CMK (cell line): Measurements from ENCODE around the gene TIE1.

Experiments
- DNase-seq: peaks from one replicate; pipeline ENCODE4 v3.0.0-alpha.2; 2010; ENCODE audit warnings: low read depth

Gene TIE1

DNA sequence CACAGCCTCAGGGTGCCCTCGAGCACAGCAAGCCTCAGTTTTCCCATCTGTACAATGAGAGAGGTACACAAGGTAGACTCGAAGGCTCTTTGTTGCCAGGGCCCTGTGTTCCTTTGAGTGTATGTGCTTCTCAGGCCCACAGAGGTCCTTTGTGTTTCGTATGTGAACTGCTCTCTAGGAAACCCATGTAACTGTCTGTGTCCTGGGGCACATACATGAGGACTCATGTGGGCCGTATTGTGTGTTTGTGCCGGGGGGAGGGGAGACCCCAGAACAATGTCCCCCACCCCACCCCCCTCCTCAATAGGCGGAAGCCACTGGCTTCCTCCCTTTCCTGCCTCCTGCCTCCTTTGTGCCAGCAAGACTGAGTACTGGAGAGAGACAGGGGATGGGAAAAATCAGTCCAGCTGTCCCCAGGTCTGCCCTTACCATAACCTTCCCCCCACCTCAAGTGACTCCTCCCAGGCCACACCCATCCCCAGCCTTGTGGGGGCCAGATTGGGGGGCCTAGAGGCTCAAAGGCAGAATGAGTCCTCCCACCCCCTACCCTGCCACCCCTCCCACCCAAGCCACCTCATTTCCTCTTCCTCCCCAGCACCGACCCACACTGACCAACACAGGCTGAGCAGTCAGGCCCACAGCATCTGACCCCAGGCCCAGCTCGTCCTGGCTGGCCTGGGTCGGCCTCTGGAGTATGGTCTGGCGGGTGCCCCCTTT is at the start of gene TIE1:
Gene TIE1, plus strand, starts transcription at position 605 of the 717 bp plus-strand sequence. Its CDS starts 90 bp downstream, at position 695.
- DNase-seq = peak; percentile 75

DNA sequence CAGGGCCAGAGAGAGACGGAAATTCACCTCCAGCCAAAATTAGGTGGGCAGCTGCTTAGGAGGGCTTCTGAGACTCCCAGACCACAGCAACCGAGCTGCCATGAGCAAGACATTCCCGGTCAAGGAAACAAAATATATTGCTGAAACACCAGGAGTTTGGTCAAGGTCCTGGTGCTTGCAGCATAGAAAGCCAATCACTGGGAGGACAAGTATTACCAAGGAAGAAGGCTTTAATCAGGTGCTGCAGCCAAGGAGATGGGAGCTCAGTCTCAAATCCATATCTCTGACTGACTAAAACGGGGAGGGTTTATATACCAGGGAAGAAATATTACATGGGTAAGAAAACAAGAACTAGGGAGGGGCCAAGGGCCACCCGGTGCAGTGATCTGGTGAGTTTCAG is 49.8 kb upstream of the TIE1 start:
- DNase-seq = no peak

DNA sequence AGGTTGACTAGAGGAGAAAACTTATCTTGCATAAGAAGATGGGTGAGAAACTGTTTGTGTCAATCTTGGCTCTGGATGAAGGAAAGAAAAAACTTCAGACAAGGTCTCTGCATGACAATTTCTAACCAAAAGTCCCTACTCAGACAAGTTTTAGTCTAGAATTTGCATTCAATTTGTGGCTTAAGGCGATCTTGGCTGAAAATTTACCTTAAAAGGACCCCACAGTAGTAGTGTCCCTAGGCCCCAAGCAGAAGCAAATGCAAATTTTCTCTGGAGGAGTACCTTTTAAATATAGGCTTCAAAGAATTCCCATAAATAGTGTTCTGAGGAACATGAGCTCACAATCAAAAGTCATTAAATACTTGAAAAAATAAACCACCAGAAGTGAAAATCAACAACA is 48.6 kb upstream of the TIE1 start:
- no peak for DNase-seq

DNA sequence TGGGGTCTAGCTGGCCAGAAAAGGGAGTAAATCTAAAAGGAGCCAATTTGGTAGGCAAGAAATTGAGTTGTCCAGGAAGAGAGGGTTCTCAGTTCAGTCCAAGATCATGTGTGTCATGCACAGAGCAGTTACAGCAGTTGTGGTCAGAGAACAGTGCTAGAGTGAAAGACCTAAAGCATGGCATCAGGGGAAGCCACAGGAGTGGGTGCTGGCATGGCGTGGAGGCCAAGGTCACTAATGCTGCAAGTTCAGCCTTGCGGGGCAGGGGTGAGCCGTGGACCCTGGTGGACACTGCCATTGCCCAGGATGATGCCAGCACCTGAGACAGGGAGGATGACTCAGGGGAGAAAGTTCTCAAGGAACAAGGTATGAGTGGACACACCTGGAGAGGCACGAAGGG is 47.6 kb upstream of the TIE1 start:
- no peak for DNase-seq

DNA sequence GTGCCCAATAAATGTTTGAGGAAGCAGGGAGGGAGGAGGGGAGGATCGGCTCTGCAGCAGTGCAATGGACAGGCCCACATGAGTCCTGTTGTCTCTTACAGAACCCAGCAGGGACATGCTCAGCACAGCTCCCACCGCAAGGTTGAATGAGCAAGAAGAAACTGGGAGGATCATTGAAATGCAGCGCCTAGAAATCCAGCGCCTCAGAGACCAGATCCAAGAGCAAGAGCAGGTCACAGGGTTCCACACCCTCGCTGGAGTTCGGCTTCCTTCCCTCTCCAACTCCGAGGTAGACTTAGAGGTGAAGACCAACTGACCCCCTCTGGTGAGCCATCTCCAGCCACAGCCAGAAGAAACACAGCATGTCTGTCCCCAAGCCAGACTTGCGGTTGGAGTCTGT is 46.9 kb upstream of the TIE1 start:
- no peak for DNase-seq

DNA sequence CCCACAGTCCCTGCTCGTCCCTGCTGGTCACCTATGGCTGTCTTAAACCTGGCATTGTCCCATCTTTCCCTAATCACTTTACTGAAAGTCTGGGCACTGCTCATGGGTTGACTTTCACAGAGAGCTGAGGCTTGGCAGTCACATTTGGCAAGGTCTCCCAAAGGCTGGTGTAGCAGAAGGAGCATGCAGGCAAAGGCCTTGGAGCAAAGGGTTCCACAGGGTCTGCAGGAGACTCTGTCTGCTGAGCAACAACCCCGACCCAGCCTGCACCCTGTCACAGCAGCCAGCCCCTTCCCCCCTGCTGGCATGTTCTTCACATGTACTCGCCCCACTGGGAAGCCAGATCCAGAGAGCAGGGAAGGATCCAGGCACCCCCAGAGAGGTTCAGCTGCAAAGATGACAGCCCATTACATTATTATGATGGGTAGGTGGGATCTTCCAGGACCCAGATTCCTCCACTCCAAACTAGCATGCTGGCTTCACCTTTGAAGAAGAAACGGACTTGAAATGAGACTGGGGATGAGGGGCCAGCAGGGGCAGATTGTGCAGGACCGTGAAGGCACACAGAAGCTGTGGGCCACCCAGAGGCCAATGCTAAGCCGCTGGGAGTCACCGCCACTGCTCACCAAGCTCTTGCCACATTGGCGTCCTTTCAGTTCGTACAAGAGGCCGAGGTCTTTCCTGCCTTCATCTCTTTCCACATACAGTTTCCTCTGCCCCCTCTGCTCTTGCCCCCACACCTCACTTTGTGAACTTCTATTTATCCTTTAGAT is 45.2 kb upstream of the TIE1 start:
- DNase-seq = no peak

DNA sequence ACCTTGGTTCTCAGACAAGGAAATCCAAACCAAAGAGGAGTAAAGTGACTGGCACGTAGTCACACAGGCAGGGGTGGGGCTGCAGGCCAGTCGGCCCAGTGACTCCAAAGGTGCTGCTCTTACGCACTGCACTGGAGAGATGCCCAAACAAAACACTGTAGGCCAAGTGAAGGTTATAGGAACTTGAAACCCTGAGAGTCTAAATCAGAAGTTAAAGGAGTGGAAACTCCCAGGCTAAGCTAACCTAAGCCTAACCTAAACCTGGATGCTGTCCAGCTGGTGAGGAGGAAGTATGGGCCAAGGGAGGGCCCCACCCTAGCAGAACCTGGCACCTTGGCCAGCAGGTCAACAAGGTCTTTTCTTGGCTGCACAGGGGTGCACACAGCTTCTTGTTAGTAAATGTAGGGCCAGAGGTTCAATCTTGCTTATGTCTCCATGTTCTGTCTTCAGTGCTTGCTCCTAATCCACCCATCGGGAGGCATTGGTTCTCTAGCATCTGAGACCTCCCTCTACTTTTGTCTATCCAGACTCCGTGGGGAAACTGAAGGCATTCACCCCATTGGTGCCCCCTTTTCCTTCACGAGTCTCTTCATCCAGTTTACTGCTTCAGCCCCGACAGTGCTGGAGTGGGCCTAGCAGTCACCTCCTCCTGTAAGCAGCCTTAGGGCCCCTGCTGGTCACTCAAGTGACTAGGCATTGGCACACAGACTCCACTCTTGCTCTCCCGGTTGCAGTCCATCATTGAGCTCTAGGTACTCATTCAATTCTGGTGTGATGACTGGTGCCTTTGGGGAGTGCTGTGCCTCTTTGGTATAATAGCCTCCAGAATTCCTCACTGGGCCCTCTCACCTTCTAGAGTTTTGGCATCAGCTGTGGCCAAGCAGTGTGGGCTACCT is 43.9 kb upstream of the TIE1 start:
- DNase-seq = no peak

DNA sequence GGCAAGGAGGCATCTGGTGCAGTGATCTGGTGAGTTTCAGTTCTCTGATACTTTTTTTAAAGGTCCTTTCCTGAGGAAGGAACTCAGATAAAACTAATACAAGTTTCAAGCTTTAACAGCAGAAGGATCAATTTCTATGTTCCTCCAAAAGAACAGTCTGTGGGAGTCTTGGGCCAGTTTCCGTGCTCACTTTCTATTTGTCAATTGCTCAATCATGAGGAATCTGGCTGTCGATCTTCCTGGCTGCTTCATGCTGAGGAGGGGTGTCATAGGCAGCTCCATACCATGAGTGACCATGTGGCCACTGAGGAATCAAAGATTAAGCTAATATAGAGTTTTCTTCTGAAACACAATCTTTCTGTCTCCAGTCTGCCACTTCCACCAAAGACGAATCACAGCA is 42.4 kb upstream of the TIE1 start:
- DNase-seq = no peak

DNA sequence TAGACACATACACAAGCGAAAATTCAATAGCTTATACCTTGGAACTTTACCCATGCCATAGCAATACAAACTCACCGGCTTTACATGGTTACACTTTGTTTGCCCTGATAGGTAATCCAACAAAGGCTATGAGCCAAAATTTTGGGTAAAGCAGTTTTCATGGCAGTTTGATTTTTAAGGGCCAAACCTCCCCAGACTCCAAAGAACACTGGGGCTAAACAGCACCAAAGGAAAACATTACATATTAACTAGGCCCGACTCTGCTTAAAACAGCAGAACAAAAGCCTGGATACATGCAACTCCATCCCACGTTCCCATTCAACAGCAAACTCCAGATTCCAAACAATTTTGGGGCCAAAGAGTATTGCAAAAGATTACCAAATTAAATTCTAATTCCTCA is 35.4 kb upstream of the TIE1 start:
- no peak for DNase-seq

DNA sequence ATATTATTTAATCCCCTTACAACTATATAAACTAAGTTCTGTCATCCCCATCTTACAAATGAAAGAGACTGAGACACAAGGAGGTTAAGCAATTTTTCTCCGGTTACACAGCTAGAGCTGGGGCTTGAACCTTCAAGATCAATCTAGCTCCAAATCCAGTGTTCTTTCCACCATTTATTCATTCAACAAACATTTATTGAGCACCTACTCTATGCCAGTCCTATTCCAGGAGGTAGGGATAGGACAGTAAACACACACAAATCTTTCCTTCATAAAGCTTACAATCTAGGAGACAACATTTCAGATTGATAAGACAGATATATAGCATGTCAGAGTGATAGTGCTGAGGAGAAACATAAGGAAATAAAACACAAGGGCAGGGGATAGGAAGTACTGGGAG is 33.9 kb upstream of the TIE1 start:
- DNase-seq = no peak

DNA sequence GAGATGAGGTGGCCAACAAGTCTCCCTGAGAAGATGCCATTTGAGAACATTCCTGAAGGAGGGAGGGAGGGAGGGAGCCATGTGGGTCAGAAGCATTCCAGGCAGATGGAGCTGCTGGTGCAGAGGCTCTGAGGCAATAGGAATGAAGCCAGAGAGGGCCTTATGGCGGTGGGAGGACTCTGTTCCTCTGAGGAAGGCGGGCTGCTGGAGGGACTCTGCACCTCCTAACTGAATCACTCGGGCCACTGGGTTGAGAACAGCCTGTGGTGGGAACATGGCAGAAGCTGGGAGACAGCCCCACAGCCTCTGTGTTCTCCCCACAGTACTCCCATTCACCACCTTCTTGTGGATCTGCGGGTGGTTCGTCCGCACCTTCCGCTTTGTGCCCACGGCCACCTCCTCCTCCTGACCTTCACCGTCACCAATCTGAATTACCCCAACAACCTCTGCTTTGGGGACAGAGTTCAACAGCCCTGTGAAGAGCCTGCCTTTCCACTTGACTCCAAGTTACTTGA is 33.4 kb upstream of the TIE1 start:
- DNase-seq = no peak

DNA sequence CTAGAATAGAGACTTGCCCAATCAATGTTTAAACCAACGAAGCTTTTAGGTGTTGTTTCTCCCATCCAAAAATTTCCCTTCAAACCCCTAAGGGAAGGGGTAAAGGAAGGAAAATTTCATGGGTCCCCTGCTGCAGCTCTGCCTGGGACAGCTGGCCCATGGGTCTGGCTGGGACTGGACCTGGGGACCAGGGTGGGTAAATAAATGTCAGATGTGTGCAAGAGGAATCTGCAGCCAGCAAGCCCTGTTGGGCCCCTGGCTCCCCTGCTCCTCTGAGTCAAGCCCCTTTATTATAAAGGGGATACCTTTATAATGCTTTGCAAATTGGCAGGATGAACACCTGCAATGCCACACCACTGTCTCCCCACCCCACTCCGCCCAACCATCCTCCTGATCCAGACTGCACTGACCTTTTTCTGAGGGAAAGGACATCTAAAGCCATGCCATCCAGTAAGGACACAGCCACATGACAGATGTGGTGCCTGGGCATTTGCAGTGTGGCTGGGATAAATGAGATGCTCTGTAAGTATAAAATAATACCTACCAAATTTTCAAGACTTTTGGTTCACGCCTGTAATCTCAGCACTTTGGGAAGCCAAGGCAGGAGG is 32.9 kb upstream of the TIE1 start:
- no peak for DNase-seq

DNA sequence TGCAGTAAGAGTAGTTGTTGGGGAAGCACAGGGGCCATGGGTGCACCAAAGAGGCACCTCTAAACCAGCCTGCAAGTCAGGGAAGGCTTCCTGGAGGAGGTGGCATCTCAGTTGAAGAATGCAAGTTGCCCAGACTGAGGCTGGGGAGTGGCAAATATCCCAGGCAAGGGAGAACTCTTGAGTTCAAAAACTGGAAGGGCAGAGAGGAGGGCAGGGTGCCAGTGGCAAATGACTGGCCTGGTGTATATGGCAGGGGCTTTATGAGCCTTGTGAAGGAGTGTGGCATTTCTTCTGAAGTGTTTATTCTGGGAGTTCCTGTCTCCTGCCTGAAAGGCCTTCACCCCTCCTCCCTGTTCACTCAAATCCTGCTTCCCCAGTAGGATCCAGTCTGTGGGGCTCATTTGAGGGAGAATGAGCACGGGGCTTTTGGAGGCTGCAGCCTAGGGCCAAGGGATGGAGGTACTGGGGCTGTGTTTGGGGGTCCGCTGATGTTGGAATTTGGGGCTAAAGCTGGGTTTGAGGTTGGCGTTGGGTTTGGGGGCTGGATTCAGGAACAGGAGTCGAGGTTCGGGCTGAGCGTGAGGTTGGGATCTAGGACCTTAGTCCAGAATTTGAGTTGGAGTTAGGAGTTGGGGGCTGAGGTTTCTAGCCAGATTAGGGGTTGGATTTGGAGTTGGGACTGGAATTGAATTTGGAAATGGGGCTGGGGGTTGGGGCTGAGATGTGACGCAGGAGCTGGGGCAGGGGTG is 31.0 kb upstream of the TIE1 start, which contains the start of gene TMEM125:
Gene TMEM125, plus strand, starts transcription at position 357 of the 749 bp plus-strand sequence. CDS start 2,740 bp downstream, outside the sequence.
- DNase-seq = no peak

DNA sequence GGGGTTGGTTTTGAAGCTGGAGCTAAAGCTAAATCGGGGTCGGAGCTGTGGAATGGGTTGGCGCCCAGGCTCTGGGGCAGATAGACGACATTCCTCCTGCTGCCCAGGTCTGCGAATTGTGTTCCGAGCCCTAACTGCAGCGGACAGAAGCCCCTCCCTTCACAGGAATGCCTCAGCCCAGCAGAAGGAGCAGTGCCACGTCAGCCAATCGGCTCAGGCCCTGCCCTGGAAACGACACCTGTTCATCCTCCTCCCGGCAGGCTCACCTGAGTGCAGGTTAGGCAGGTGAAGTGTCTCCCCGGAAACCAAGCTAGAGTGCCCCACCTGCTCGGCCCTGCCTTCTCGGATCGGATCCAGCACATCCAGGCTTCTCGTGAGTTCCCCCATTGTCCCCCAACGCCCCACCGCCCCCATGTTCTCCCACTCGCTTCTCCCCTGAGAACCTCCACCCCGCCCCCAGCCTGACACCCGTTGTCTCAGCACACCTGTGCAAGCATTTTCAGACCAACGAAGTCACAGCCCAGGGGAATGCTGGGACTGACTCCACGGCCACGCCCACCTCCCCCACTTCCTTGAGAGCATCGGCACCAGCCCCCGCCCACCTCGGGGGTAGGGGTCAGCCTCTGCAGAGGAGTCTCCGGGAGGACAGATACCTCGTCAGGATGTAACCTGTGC is 30.2 kb upstream of the TIE1 start:
- DNase-seq = no peak

DNA sequence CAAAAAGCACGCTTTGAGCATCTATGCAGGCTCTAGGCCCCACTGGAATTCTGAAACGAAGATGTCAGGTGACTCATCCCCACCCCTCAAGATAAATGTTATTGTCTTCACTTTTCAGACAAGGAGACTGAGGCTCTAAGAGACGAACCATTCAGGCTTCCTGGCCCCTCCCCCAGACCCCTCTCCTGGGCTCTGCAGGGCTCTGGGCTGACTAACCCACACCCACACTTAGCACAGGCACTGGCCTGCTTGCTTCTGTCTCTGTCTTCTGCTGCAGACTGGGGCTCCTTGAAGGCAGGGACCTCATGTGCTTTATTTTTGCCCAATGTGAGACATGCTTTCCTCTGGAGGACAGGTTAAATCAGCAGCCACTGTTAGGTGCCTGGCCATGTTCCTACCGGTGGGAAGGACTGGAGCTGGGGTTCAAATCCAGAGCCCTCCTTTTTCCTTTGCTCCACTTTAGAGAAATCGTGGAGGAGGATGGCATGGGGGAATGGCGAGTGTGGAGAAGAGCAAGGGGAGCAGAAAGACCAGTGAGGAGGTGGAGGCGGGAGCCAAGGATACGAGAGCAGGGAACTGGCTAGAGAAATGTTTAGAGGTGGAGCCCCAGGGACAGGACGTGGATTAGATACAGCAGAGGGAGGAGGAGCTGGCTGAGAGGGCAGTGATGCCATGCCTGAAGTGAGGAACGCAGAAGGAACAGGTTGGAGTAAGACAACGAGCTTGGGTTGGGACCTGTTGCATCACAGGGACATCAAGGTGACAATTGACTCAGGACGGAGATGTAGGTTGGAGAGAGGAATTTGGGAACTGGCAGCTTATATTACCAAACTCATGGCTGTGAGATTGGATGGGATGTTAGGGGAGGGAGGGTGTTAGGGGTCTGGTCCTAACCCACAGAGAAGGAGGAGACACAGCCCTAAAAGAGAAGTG is 29.3 kb upstream of the TIE1 start:
- no peak for DNase-seq

DNA sequence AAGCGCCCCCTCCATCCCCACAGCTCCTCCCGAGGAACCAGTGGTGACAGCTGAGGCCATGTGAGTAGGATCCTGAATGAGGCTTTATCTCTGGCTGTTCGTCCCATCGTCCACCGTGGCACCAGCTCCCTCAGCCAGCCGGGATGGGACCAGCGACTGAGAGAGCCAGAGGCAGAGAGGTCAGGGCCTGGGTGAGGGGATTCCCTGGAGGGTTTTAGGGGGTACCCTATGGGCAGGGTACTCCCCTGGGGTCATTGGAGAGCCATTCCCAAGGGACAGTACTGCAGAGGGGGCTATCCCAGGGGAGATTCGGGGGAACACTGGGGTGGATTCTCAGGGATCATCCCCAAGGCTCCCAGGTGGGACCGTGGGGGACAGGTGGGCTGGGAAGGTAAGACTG is 28.6 kb upstream of the TIE1 start:
- no peak for DNase-seq

DNA sequence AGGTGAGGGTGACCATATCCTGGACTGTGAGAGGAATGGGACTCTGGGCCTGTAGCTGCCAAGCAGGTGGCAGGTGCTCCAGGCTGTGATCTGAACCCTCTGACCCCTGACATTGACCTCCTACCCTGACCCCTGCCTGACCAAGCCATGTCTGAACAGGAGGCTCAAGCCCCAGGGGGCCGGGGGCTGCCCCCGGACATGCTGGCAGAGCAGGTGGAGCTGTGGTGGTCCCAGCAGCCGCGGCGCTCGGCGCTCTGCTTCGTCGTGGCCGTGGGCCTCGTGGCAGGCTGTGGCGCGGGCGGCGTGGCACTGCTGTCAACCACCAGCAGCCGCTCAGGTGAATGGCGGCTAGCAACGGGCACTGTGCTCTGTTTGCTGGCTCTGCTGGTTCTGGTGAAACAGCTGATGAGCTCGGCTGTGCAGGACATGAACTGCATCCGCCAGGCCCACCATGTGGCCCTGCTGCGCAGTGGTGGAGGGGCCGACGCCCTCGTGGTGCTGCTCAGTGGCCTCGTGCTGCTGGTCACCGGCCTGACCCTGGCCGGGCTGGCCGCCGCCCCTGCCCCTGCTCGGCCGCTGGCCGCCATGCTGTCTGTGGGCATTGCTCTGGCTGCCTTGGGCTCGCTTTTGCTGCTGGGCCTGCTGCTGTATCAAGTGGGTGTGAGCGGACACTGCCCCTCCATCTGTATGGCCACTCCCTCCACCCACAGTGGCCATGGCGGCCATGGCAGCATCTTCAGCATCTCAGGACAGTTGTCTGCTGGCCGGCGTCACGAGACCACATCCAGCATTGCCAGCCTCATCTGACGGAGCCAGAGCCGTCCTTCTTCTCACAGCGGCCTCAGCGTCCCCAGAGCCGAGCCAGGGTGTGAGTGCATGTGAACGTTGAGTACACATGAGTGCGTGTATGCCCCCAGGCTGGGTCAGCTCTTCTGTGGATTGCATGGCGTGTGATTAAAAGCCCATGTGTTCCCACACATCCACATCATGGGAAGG is 27.9 kb upstream of the TIE1 start:
- DNase-seq = no peak

DNA sequence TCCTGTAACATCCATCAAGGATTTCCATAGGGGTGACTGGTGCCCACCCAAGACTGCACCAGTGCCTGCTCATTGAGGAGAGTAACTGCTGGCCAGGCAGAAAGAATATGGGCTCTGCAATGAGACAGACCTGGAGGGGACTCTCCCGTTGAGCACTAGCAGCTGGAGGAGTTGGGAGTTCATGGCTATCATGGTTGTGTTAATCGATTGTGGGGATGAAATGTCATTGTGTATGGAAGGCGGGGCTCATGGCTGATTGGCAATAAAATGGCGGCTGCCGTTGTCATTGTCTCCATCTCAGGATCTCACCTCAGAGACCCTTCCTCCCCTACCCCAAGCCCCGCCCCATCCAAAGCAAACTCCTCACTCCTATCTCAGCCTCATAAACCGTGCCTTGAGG is 27.1 kb upstream of the TIE1 start:
- no peak for DNase-seq
